ENCODE data around the gene ENO3. TPM values are rescaled to one million over a fixed set of nuclear protein-coding genes. Genes with fewer than 3 reads are reported as not detected.
A peak's percentile ranks its signal among the peaks of the same experiment; 100 is the strongest.

Gene ENO3
- total and polyA plus RNA-seq, 7 experiments from 2014 or later = 0.87 to 56.3 (median 30.1) TPM

GRCh38 chr17:4949321-4950074, 1.4 kb upstream of the ENO3 start:
- peaks cover 0 to 5% (median 0%) of the 10 kb centered on the region in 11 donors for H3K9me3 Mint-ChIP-seq
- Histone ChIP-seq H3K4me1 (ENCODE audit: control insufficient read depth in 2 of 2, insufficient read depth in 2 of 2, low read length in 2 of 2) (peaks cover 21 to 29% of the 10 kb centered on the region in 2 donors), H3K9me3 (ENCODE audit: control insufficient read depth in 2 of 3, low read length in 3 of 3) (no peaks in the 10 kb centered on the region), H3K4me3 (ENCODE audit: low read length) (peak overlapping the region; percentile 98), H3K27me3 (ENCODE audit: control insufficient read depth in 2 of 2, insufficient read depth in 2 of 2, low read length in 2 of 2) (no peaks in the 10 kb centered on the region), H3K36me3 (ENCODE audit: control insufficient read depth in 2 of 3, insufficient read depth in 3 of 3, low read length in 3 of 3) (peaks cover 5 to 31% (median 16%) of the 10 kb centered on the region in 3 experiments), H3K27ac (ENCODE audit: low read depth, low read length) (peak overlapping the region; percentile 89)
- peaks cover 31 to 45% (median 38%) of the 10 kb centered on the region in 7 donors for H3K4me1 Mint-ChIP-seq
- ChIA-PET CTCF (interaction anchor here (0.6 to 2.3 kb wide), 4 partner anchors 10 to 100 kb away, joined by 3 to 12 read pairs (median 4); partner anchors contain the start of genes RNF167, SLC25A11 and SPAG7), POLR2A (interaction anchor here (0.6 to 13.0 kb wide), 13 partner anchors 11 to 241 kb away, joined by 3 to 278 read pairs (median 7); partner anchors contain the start of genes C17orf107, CAMTA2, RNF167 and SLC25A11)
- H3K36me3 Mint-ChIP-seq = peaks cover 5 to 31% (median 18%) of the 10 kb centered on the region in 5 donors
- intact Hi-C loops (cut with micrococcal nuclease) = loop anchor here (1.0 to 10.0 kb wide), 11 partner anchors 18 to 1705 kb away; partner anchors contain the start of genes INCA1 (in 2 of the 2), KIF1C (in 2 of the 2), NUP88 (in 2 of the 2) and ZNF594 (in 2 of the 2)
- peak overlapping the region; percentile 83 to 100 (median 96) for H3K4me3 Mint-ChIP-seq
- DNase-seq = peak; percentile 59 to 82 (median 79)
- H3K27me3 Mint-ChIP-seq = peaks cover 0 to 2% (median 0%) of the 10 kb centered on the region in 5 donors
- ATAC-seq = peak; percentile 62
- H3K27ac Mint-ChIP-seq = peak overlapping the region; percentile 83 to 98 (median 88)

GRCh38 chr17:4950075-4950745, 709 bp upstream of the ENO3 start:
- DNase-seq = peak in 3 of 9 donors; percentile 25 to 33 (median 31)
- CTCF ChIA-PET = interaction anchor here (0.6 to 2.3 kb wide), 2 partner anchors 12 to 99 kb away, joined by 3 to 5 read pairs; no protein-coding TSS in a partner anchor

GRCh38 chr17:4951486-4951885, 567 bp downstream of the ENO3 start:
- Histone ChIP-seq H3K4me1 (ENCODE audit: control insufficient read depth in 2 of 2, insufficient read depth in 2 of 2, low read length in 2 of 2) (peaks cover 7 to 10% of the 10 kb centered on the region in 2 donors), H3K9me3 (ENCODE audit: control insufficient read depth in 2 of 3, low read length in 3 of 3) (no peaks in the 10 kb centered on the region), H3K27me3 (ENCODE audit: control insufficient read depth in 2 of 2, insufficient read depth in 2 of 2, low read length in 2 of 2) (no peaks in the 10 kb centered on the region), H3K36me3 (ENCODE audit: control insufficient read depth in 2 of 3, insufficient read depth in 3 of 3, low read length in 3 of 3) (peaks cover 0 to 12% (median 5%) of the 10 kb centered on the region in 3 experiments), H3K4me3 (ENCODE audit: low read length) (no peak overlapping the region), H3K27ac (ENCODE audit: low read depth, low read length) (no peak overlapping the region)
- no peak for ATAC-seq
- H3K4me3 Mint-ChIP-seq = peak overlapping the region in 9 of 10 donors; percentile 21 to 100 (median 75)
- peaks cover 5 to 12% (median 6%) of the 10 kb centered on the region in 5 donors for H3K36me3 Mint-ChIP-seq
- H3K27ac Mint-ChIP-seq = peak overlapping the region in 6 of 9 donors; percentile 58 to 93 (median 78)
- ChIA-PET POLR2A (interaction anchor here (0.8 to 13.0 kb wide), 6 partner anchors 8 to 77 kb away, joined by 3 to 278 read pairs (median 4); partner anchors contain the start of genes RNF167, SLC25A11 and SPAG7), CTCF (interaction anchor here (0.8 to 2.3 kb wide), 4 partner anchors 9 to 15 kb away, joined by 3 to 6 read pairs (median 4); partner anchors contain the start of gene SPAG7)
- H3K4me1 Mint-ChIP-seq = peaks cover 18 to 33% (median 26%) of the 10 kb centered on the region in 7 donors
- H3K9me3 Mint-ChIP-seq = peaks cover 0 to 4% (median 0%) of the 10 kb centered on the region in 11 donors
- no peak for DNase-seq
- no peaks in the 10 kb centered on the region for H3K27me3 Mint-ChIP-seq
- intact Hi-C loops (cut with micrococcal nuclease) = no loop called here

More at GRCh38 chr17:4950075-4950745, 709 bp upstream of the ENO3 start:
- intact Hi-C loops (cut with micrococcal nuclease) = no loop called here
- Histone ChIP-seq H3K4me1 (ENCODE audit: control insufficient read depth in 2 of 2, insufficient read depth in 2 of 2, low read length in 2 of 2) (peaks cover 14 to 22% of the 10 kb centered on the region in 2 donors), H3K27ac (ENCODE audit: low read depth, low read length) (peak overlapping the region; percentile 89), H3K9me3 (ENCODE audit: control insufficient read depth in 2 of 3, low read length in 3 of 3) (no peaks in the 10 kb centered on the region), H3K36me3 (ENCODE audit: control insufficient read depth in 2 of 3, insufficient read depth in 3 of 3, low read length in 3 of 3) (peaks cover 4 to 24% (median 12%) of the 10 kb centered on the region in 3 experiments), H3K4me3 (ENCODE audit: low read length) (peak overlapping the region; percentile 43), H3K27me3 (ENCODE audit: control insufficient read depth in 2 of 2, insufficient read depth in 2 of 2, low read length in 2 of 2) (no peaks in the 10 kb centered on the region)
- Mint-ChIP-seq H3K4me3 (peak overlapping the region; percentile 74 to 100 (median 85)), H3K36me3 (peaks cover 5 to 24% (median 16%) of the 10 kb centered on the region in 5 donors), H3K4me1 (peaks cover 24 to 37% (median 31%) of the 10 kb centered on the region in 7 donors), H3K27me3 (peaks cover 0 to 2% (median 0%) of the 10 kb centered on the region in 5 donors), H3K27ac (peak overlapping the region; percentile 70 to 93 (median 79)), H3K9me3 (peaks cover 0 to 5% (median 0%) of the 10 kb centered on the region in 11 donors)
- POLR2A ChIA-PET = interaction anchor here (0.7 to 13.0 kb wide), 6 partner anchors 9 to 78 kb away, joined by 3 to 278 read pairs (median 4); partner anchors contain the start of genes RNF167, SLC25A11 and SPAG7
- ATAC-seq = peak; percentile 10

GRCh38 chr17:4953451-4953961, 2.6 kb downstream of the ENO3 start:
- Histone ChIP-seq H3K9me3 (ENCODE audit: control insufficient read depth in 2 of 3, low read length in 3 of 3) (no peaks in the 10 kb centered on the region), H3K27ac (ENCODE audit: low read depth, low read length) (no peak overlapping the region), H3K27me3 (ENCODE audit: control insufficient read depth in 2 of 2, insufficient read depth in 2 of 2, low read length in 2 of 2) (no peaks in the 10 kb centered on the region), H3K4me3 (ENCODE audit: low read length) (no peak overlapping the region), H3K36me3 (ENCODE audit: control insufficient read depth in 2 of 3, insufficient read depth in 3 of 3, low read length in 3 of 3) (no peaks in the 10 kb centered on the region), H3K4me1 (ENCODE audit: control insufficient read depth in 2 of 2, insufficient read depth in 2 of 2, low read length in 2 of 2) (peaks cover 7% of the 10 kb centered on the region in 2 donors)
- no peaks in the 10 kb centered on the region for H3K9me3 Mint-ChIP-seq
- peaks cover 0 to 5% (median 0%) of the 10 kb centered on the region in 5 donors for H3K36me3 Mint-ChIP-seq
- peaks cover 12 to 36% (median 24%) of the 10 kb centered on the region in 7 donors for H3K4me1 Mint-ChIP-seq
- H3K27me3 Mint-ChIP-seq = no peaks in the 10 kb centered on the region
- no peak overlapping the region for H3K4me3 Mint-ChIP-seq
- intact Hi-C loops (cut with micrococcal nuclease) = no loop called here
- ATAC-seq (no peak), DNase-seq (no peak)
- H3K27ac Mint-ChIP-seq = no peak overlapping the region
- CTCF ChIA-PET = interaction anchor here (0.7 to 1.3 kb wide), 2 partner anchors 45 to 179 kb away, joined by 3 to 5 read pairs; no protein-coding TSS in a partner anchor
- POLR2A ChIA-PET = interaction anchor here (1.0 to 13.0 kb wide), 6 partner anchors 8 to 44 kb away, joined by 3 to 278 read pairs (median 4); partner anchors contain the start of genes INCA1, KIF1C, RNF167 and SLC25A11

GRCh38 chr17:4955091-4955490, 4.2 kb downstream of the ENO3 start:
- Mint-ChIP-seq H3K9me3 (no peaks in the 10 kb centered on the region), H3K27me3 (no peaks in the 10 kb centered on the region), H3K36me3 (peaks cover 0 to 14% (median 2%) of the 10 kb centered on the region in 5 donors), H3K4me1 (peaks cover 12 to 34% (median 24%) of the 10 kb centered on the region in 7 donors), H3K4me3 (no peak overlapping the region), H3K27ac (no peak overlapping the region)
- CTCF ChIA-PET = interaction anchor here (0.5 to 2.2 kb wide), 5 partner anchors 8 to 78 kb away, joined by 3 to 6 read pairs (median 5); partner anchors contain the start of genes RNF167, SLC25A11 and SPAG7
- POLR2A ChIA-PET = interaction anchor here (0.6 to 8.7 kb wide), 2 partner anchors 11 to 16 kb away, joined by 3 to 120 read pairs; partner anchors contain the start of genes RNF167 and SLC25A11
- intact Hi-C loops (cut with micrococcal nuclease) = no loop called here
- peaks cover 7% of the 10 kb centered on the region in 2 donors for H3K4me1 ChIP-seq (ENCODE audit: control insufficient read depth in 2 of 2, insufficient read depth in 2 of 2, low read length in 2 of 2)
- H3K9me3 ChIP-seq (ENCODE audit: control insufficient read depth in 2 of 3, low read length in 3 of 3) = no peaks in the 10 kb centered on the region
- no peaks in the 10 kb centered on the region for H3K27me3 ChIP-seq (ENCODE audit: control insufficient read depth in 2 of 2, insufficient read depth in 2 of 2, low read length in 2 of 2)
- DNase-seq (no peak), ATAC-seq (no peak)
- peaks cover 0 to 11% (median 6%) of the 10 kb centered on the region in 3 experiments for H3K36me3 ChIP-seq (ENCODE audit: control insufficient read depth in 2 of 3, insufficient read depth in 3 of 3, low read length in 3 of 3)
- H3K27ac ChIP-seq (ENCODE audit: low read depth, low read length) = no peak overlapping the region
- no peak overlapping the region for H3K4me3 ChIP-seq (ENCODE audit: low read length)
